Spleen (tissue), 11 donors: ENCODE data around the gene FRMD4A. TPM values are rescaled to one million over a fixed set of nuclear protein-coding genes. Genes with fewer than 3 reads are reported as not detected.

ENCODE experiments used
- DNase-seq: peaks from one replicate; pipeline ENCODE4 v3.0.0-alpha.2; 2020
- H3K27ac ChIP-seq, 8 donors: fragments of 200-600 bp; sonication (generic) in 7 of 8; 1 replicate in 4 of 8; 2 replicates in 4 of 8; pipeline versions ENCODE4 v1.5.0 to v1.8.0; 2016 to 2021; ENCODE audit warnings: inconsistent platforms in 4 of 8, mild to moderate bottlenecking in 4 of 8, moderate library complexity in 1 of 8
- H3K27me3 ChIP-seq, 7 donors: fragments of 200-600 bp; sonication (generic) in 6 of 7; replicated peaks in 1 of 7; 1 replicate in 4 of 7; 2 replicates in 3 of 7; pipeline versions ENCODE4 v1.5.0 to v1.8.0; 2016 to 2021; ENCODE audit warnings: inconsistent platforms in 3 of 7, mild to moderate bottlenecking in 1 of 7
- H3K36me3 ChIP-seq, 6 donors: fragments of 200-600 bp; sonication (generic) in 5 of 6; 1 replicate in 4 of 6; 2 replicates in 2 of 6; pipeline versions ENCODE4 v1.5.0 to v1.8.0; 2016 to 2021; ENCODE audit warnings: inconsistent platforms in 2 of 6
- H3K4me1 ChIP-seq, 6 donors: fragments of 200-600 bp; sonication (generic) in 5 of 6; 1 replicate in 3 of 6; 2 replicates in 3 of 6; pipeline versions ENCODE4 v1.5.0 to v1.8.0; 2016 to 2021; ENCODE audit warnings: inconsistent platforms in 3 of 6
- H3K4me3 ChIP-seq, 8 donors: fragments of 200-600 bp; sonication (generic) in 7 of 8; 1 replicate in 4 of 8; 2 replicates in 4 of 8; pipeline versions ENCODE4 v1.5.0 to v1.8.0; 2016 to 2021; ENCODE audit warnings: inconsistent platforms in 4 of 8, mild to moderate bottlenecking in 4 of 8, moderate library complexity in 2 of 8
- H3K9me3 ChIP-seq, 8 donors: fragments of 200-600 bp; sonication (generic) in 7 of 8; 1 replicate in 4 of 8; 2 replicates in 4 of 8; pipeline versions ENCODE4 v1.5.0 to v1.8.0; 2016 to 2021; ENCODE audit warnings: inconsistent platforms in 4 of 8
- POLR2A ChIP-seq, 3 donors: fragments of 450-650 bp; IDR thresholded peaks; one replicate each; pipeline ENCODE4 v1.5.1; 2017; ENCODE audit warnings: antibody characterized with exemption in 3 of 3, mild to moderate bottlenecking in 1 of 3
- POLR2AphosphoS5 ChIP-seq, 3 donors: sonication (generic); formaldehyde crosslinking; IDR thresholded peaks; one replicate each; pipeline ENCODE4 v1.5.1; 2017; ENCODE audit warnings: antibody characterized with exemption in 3 of 3
- WGBS, 5 donors: extraction: QIAGEN DNeasy Blood & Tissue Kit in 3 of 5; methylation state at CpG; one replicate each; pipeline versions ENCODE4 v1.1.5 to v1.1.7; 2013 to 2018; 5-methylcytosine and 5-hydroxymethylcytosine counted together
- intact Hi-C: fragments of 100-400 bp; cut with DNase I; formaldehyde crosslinking; loops from one replicate; pipeline ENCODE4 v1.15.0; 2023; ENCODE audit warnings: low total_unique reads
- polyA plus RNA-seq, 3 donors: library from polyadenylated mRNA; stranded (reverse); fragments of 200-250 nt; gene quantifications; one replicate each; pipeline ENCODE4 v1.2.1, GENCODE V29; 2013
- total RNA-seq, 7 donors: library from RNA; depleted of rRNA in 3 of 7; stranded (reverse); fragments of >200 nt in 3 of 7; fragmentation: NEBNext Ultra II Directional in 4 of 7; extraction: Animal tissue kit (Norgen Biotek cat#: 25700) in 4 of 7; gene quantifications; one replicate each; pipeline versions ENCODE4 v1.1.0 to v1.2.1, GENCODE V29; 2016 to 2021
- TF ChIP-seq, protein P1 (sequence below), 11 experiments: fragments of 200-600 bp in 7 of 11; fragments of 450-650 bp in 4 of 11; sonication (generic) in 4 of 11; IDR thresholded peaks in 8 of 11; conservative IDR thresholded peaks in 3 of 11; 1 replicate in 7 of 11; 2 replicates in 4 of 11; pipeline versions ENCODE4 v1.4.0 to v1.8.0; 2016 to 2021; ENCODE audit warnings: antibody characterized with exemption in 11 of 11, inconsistent platforms in 4 of 11, mild to moderate bottlenecking in 1 of 11
- donor health status: healthy with polysubstance abuse.
- donor health status: DM: no; HTN: no; CAD: no; lungs with moderate emphysema.
- donor health status: DM: no; HTN: no; CAD: no.
- donor health status: Bipolar disorder and iron deficiency.
- donor health status: healthy.
- donor health status: DM: no; HTN: no; CAD: no.
- donor health status: DM: yes; HTN: yes; CAD: no.

The FRMD4A gene
- total and polyA plus RNA-seq, 10 donors: 9.2 to 141 (median 80.5) TPM

DNA sequence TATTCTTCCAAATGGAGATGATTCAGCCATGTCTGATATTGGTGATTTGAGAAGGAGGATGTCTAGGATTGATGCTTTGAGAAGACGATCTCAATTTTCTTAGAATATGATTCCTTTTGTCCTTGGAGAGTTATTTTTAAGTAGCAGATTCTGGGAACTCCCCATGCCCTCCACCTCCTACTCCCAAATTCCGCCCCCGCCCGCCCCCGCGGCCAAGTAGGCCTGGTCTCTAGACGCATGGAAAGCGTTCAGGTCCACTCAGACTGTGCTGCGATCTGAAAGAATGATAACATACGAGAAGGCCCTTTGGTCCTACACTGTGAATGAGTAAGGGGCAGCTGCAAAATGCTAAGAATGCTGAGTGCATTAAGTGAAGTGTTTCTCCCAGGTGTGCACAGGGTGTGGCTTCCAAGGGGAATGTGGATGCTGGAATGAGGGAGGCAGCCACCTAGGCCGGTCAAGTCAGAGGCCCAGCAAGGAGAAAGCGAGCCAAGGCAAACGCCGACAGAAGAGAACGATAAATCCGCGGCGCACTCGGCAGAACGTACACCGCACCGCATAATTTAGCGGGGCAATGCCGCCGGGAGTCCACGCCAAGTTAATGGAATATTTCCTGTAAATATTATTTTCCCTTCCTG lies 601.7 kb downstream of the FRMD4A start:
- no peaks in the 10 kb centered on the region for H3K36me3 ChIP-seq
- WGBS, 5 donors: 73 to 90% (median 87%) methylated on average over 26 of the region's 26 CpGs
- peaks cover 0 to 18% (median 0%) of the 10 kb centered on the region in 6 donors for H3K4me1 ChIP-seq
- intact Hi-C loops: no loop called here
- no peak overlapping the region for H3K27ac ChIP-seq
- no peak for DNase-seq
- no peaks in the 10 kb centered on the region for H3K27me3 ChIP-seq
- H3K9me3 ChIP-seq: no peaks in the 10 kb centered on the region
- H3K4me3 ChIP-seq: no peak overlapping the region
- no peak for TF ChIP-seq POLR2A (IDR thresholded peaks at IDR 0.05)
- TF ChIP-seq, protein P1, sequence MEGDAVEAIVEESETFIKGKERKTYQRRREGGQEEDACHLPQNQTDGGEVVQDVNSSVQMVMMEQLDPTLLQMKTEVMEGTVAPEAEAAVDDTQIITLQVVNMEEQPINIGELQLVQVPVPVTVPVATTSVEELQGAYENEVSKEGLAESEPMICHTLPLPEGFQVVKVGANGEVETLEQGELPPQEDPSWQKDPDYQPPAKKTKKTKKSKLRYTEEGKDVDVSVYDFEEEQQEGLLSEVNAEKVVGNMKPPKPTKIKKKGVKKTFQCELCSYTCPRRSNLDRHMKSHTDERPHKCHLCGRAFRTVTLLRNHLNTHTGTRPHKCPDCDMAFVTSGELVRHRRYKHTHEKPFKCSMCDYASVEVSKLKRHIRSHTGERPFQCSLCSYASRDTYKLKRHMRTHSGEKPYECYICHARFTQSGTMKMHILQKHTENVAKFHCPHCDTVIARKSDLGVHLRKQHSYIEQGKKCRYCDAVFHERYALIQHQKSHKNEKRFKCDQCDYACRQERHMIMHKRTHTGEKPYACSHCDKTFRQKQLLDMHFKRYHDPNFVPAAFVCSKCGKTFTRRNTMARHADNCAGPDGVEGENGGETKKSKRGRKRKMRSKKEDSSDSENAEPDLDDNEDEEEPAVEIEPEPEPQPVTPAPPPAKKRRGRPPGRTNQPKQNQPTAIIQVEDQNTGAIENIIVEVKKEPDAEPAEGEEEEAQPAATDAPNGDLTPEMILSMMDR (IDR thresholded peaks at IDR 0.05 in 8 of 11, conservative IDR thresholded peaks at IDR 0.05 in 3 of 11): no peak
- no peak for TF ChIP-seq POLR2AphosphoS5 (IDR thresholded peaks at IDR 0.05)

DNA sequence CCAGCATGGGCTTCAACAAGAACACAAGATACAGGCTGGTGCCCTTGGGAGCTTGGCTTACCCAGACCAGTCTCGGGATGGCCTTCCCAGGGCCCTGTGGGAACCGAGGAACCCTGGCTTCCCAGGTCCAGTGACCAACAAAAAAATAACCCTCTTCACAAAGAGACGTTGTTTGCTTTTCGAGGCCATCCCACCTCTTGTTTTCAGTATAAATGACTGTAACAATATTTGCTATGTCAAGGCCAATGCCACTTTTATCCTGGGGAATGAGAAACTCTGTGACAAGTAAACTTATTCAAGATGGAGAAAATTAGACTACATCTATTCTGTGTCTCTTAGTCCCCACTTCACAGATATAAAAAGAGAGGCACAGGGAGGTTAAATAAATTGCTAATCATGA lies 605.1 kb downstream of the FRMD4A start:
- Histone ChIP-seq H3K27me3 (no peaks in the 10 kb centered on the region), H3K27ac (no peak overlapping the region), H3K4me3 (no peak overlapping the region), H3K9me3 (peaks cover 0 to 3% (median 0%) of the 10 kb centered on the region in 8 donors), H3K36me3 (no peaks in the 10 kb centered on the region), H3K4me1 (peaks cover 0 to 18% (median 0%) of the 10 kb centered on the region in 6 donors)
- DNase-seq: no peak
- TF ChIP-seq POLR2AphosphoS5 (IDR thresholded peaks at IDR 0.05) (no peak), POLR2A (IDR thresholded peaks at IDR 0.05) (no peak)
- TF ChIP-seq, protein P1 (IDR thresholded peaks at IDR 0.05 in 8 of 11, conservative IDR thresholded peaks at IDR 0.05 in 3 of 11): no peak
- WGBS, 5 donors: 77 to 95% (median 85%) methylated on average over 4 of the region's 4 CpGs
- intact Hi-C loops: no loop called here

DNA sequence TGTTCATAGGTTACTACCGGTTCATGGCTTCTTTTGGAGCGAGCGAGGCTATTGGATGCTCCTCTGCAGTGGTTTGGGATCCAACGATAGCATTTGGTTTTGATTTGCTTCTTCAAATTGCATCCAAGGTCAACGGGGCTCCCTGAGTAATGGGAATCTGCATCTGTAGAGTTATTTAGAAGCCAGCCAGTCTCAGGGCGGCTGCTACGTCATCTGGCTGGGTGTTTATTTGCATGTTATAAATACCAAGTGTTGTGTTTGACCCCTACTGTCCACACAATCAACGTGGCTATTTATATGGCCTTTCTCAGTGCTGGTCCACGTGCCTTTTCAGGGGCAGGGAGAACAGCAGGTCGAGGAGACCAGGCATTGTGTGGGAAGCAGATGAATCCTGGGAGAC lies 606.2 kb downstream of the FRMD4A start:
- Histone ChIP-seq H3K27me3 (no peaks in the 10 kb centered on the region), H3K4me3 (no peak overlapping the region), H3K27ac (no peak overlapping the region), H3K9me3 (peaks cover 0 to 3% (median 0%) of the 10 kb centered on the region in 8 donors), H3K36me3 (no peaks in the 10 kb centered on the region), H3K4me1 (peaks cover 0 to 13% (median 0%) of the 10 kb centered on the region in 6 donors)
- intact Hi-C loops: no loop called here
- 75 to 83% (median 78%) methylated on average over 10 of the region's 10 CpGs for WGBS, 5 donors
- no peak for DNase-seq
- TF ChIP-seq POLR2AphosphoS5 (IDR thresholded peaks at IDR 0.05) (no peak), POLR2A (IDR thresholded peaks at IDR 0.05) (no peak)
- TF ChIP-seq, protein P1 (IDR thresholded peaks at IDR 0.05 in 8 of 11, conservative IDR thresholded peaks at IDR 0.05 in 3 of 11): no peak

DNA sequence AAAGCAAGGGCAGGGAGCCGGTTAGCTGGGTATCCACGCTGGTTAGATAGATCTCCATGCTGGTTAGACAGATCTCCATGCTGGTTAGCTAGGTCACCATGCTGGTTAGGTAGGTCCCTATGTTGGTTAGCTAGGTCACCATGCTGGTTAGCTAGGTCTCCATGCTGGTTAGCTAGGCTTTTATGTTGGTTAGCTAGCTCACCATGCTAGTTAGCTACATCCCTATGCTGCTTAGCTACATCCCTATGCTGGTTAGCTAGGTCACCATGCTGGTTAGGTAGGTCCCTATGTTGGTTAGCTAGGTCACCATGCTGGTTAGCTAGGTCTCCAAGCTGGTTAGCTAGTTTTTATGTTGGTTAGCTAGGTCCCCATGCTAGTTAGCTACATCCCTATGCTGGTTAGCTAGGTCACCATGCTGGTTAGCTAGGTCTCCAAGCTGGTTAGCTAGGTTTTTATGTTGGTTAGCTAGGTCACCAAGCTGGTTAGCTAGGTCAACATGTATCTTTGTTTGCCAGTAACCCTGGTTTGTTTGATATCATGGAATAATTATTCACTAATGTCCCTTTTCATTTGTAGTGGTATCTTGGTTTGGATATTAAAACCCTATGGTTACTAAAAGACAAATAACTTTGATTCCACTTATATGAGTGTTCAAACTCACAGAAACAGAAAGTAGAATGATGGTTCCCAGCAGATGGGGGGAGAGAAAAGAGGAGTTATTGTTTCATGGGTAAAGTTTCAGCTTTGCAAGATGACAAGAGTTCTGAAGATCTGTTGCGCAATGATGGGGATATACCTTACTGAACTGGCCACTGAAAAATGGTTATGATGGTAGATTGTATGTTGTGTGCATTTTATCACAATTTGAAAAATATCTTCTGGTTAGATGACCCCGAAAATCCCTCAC lies 607.7 kb downstream of the FRMD4A start:
- DNase-seq: peak; percentile 33
- H3K9me3 ChIP-seq: peaks cover 0 to 3% (median 0%) of the 10 kb centered on the region in 8 donors
- H3K4me1 ChIP-seq: peaks cover 8 to 28% (median 11%) of the 10 kb centered on the region in 6 donors
- no peak overlapping the region for H3K27ac ChIP-seq
- H3K4me3 ChIP-seq: no peak overlapping the region
- no peaks in the 10 kb centered on the region for H3K36me3 ChIP-seq
- whole genome bisulfite sequencing, 5 donors: 77 to 97% (median 89%) methylated on average over 4 of the region's 4 CpGs
- no peak for TF ChIP-seq POLR2A (IDR thresholded peaks at IDR 0.05)
- no peak for TF ChIP-seq POLR2AphosphoS5 (IDR thresholded peaks at IDR 0.05)
- TF ChIP-seq, protein P1 (IDR thresholded peaks at IDR 0.05 in 8 of 11, conservative IDR thresholded peaks at IDR 0.05 in 3 of 11): no peak
- H3K27me3 ChIP-seq: no peaks in the 10 kb centered on the region
- intact Hi-C loops: no loop called here
